GM21786 (cell line): Measurements from ENCODE around the gene TMEM266.

ENCODE experiments used
- ATAC-seq: cut with Tn5 transposase; IDR thresholded peaks from one replicate; pipeline ENCODE4 v1.9.1; 2021; ENCODE audit not compliant: unreplicated experiment

The TMEM266 gene

GRCh38 chr15:76065245-76065644 is 5.5 kb downstream of the TMEM266 start:
- ATAC-seq: no peak

- ATAC-seq: no peak
Observed at GRCh38 chr15:76065793-76066192, 6.0 kb downstream of the TMEM266 start.

DNA sequence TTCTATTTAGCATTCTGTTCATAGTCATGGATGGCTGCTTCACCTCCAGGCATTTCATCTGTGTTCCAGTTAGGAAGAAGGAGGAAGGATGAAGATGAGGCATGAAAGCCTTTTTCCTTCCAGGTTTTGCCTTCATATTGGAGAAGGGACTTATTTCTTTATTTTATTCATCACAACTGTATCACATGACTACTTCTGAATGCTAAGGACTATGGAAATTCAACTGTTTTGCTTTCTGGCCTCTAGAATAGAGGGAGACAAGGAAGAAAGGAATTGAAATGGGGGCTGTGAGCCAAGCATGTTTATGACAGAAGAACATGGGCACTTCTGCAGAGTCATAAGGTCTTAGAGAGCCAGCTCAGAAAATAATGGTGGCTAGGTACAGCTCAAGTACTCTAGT is 10.4 kb downstream of the TMEM266 start:
- no peak for ATAC-seq

DNA sequence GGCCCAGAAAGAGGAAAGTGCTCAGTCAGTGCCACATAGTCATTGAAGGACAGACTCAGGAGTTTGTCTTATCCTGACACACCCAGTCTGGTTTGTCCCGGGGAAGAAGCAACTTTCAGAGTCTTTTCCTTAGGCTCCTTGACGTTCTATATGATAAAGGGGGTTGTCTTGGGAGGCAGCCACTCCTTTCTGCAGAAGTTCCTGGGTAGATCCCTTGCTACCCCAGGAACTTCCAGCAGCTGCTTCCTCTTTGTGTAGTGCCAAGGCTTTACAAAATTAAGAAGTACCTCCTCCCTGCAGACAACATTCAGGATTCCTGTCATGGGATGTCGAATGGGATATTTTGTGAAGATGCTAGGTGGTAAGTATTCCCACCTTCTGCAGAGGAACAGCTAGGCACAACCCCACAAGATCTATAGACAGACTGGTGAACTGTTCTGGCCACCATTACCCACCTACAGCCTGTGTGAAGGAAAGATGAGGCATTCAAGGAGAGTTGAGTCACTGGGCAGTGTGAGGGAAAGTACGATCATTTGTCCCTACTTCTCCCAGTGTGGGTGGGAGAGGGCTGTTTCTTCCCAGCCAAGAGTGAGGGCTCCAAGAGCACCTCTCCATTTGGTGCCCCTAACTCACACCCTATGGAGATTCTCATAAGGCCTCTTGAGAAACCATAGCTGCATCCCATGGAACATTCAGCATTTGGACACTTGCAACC is 11.3 kb downstream of the TMEM266 start:
- no peak for ATAC-seq

- no peak for ATAC-seq
Observed at GRCh38 chr15:76071806-76072205, 12.0 kb downstream of the TMEM266 start.

DNA sequence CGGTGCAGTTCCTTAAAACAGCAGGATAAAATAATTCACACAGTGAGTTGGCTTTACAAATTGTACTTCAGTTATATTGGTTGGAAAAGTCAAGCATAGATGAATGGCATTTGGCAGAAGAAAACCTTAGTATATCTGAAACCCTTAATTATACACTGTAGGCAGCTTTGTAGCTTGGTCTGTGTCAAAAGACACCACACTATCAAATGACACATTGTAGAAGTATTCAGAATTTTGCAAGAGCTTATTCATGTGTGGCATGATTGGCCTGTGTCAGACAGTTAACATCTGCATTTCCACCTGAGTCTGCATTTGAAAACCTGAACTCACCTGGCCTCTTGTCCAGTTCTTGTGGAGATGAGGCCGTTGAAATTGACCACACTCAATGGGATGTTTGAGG is 13.8 kb downstream of the TMEM266 start:
- no peak for ATAC-seq

- no peak for ATAC-seq
Observed at GRCh38 chr15:76075046-76075445, 15.3 kb downstream of the TMEM266 start.

- no peak for ATAC-seq
Observed at GRCh38 chr15:76078285-76078877, 18.6 kb downstream of the TMEM266 start.

- no peak for ATAC-seq
Observed at GRCh38 chr15:76084256-76084655, 24.5 kb downstream of the TMEM266 start.

GRCh38 chr15:76098685-76099084 is 38.9 kb downstream of the TMEM266 start:
- ATAC-seq: no peak

- no peak for ATAC-seq
Observed at GRCh38 chr15:76099388-76099787, 39.6 kb downstream of the TMEM266 start.

DNA sequence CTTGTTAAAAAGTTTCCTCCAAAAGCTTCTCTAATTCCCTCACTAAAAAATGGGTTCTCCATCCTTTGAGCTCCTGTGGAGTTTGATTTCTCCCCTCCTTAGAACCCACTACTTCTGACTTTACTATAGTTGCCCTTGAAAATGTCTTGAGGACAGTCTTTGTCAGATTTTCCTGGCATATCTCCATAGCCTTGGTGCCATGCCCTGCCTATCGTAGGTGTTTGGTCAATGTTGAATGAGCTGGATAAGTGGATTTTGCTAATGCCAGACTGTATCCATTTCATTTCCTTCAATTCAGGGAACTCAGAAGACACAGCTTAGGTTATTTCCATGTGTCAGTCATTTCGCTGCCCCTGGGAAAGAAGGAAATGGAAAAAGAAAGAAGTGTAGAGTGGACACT is 40.6 kb downstream of the TMEM266 start:
- no peak for ATAC-seq

- no peak for ATAC-seq
Observed at GRCh38 chr15:76101655-76102054, 41.9 kb downstream of the TMEM266 start.

- no peak for ATAC-seq
Observed at GRCh38 chr15:76105391-76105790, 45.6 kb downstream of the TMEM266 start.

DNA sequence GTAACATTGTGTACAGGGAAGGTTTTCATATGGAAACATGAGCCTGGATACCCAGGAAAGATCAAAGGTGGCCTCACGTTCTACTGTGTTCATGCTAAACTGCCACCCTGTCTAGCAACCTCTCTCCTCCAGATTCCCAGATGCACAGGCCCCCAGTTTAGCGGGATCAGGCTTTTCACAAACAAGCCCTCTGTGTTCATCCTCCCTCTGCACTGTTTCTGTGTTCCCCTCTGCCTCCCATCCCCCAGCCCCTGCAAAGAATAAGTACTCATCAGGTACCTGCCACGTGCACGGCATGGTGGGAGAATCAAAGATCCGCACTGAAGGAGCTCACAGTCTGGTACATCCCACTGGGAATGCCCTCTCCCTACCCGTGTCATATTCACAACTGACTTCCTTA is 46.1 kb downstream of the TMEM266 start:
- no peak for ATAC-seq

GRCh38 chr15:76107169-76107568 is 47.4 kb downstream of the TMEM266 start:
- no peak for ATAC-seq

DNA sequence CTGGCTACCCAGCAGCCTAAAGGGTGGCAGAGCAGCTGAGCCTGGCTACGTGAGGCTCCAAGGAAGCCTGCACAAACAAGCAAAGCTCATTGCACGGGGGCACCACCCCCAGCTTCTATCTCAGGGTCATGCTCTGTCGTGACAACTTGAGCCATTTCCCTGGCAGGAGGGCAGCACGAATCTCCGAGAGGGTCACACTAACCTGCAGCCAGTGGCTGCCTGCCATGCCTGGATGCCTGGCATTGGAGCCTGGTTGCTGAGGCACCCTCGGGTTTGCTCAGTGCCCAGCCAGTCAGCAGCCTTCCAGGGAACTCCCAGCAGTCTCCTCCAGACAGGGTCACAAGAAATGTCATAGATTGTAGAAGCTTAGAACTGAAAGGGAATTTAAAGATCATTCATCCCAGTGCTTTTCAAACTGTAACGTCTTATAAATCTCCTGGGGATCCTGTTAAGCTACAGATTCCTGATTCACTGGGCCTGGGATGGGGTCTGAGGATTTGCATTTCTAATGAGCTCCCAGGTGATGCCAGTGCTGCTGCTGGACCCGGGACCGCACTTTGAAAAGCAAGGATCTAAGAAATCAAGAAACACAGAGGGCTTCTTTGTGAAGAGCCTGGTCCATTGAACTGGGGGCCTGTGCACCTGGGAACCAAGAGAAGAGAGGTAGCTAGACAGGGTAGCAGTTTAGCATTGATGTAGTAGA is 48.4 kb downstream of the TMEM266 start:
- ATAC-seq: no peak

- no peak for ATAC-seq
Observed at GRCh38 chr15:76109046-76109445, 49.3 kb downstream of the TMEM266 start.

- ATAC-seq: no peak
Observed at GRCh38 chr15:76114561-76114960, 54.8 kb downstream of the TMEM266 start.

GRCh38 chr15:76116138-76116885 is 56.5 kb downstream of the TMEM266 start:
- no peak for ATAC-seq

DNA sequence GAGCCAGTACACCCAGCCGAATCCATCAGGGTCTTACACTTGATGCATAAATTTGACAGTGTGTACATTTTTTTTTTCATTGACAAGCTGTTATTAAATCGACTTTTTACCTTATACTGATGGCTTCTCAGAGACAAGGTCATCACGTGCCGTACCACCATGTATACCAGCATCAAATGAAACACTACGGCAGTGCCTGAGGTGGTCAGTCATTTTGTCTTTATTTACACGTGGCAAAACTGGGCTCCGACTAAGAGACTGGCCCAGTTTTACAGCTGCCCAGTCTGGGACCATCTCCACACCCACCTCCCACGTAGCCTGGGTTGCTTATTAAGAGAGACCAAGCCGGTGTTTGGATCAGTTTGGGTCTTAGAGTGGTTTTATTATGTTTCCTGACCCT is 57.4 kb downstream of the TMEM266 start:
- ATAC-seq: no peak

DNA sequence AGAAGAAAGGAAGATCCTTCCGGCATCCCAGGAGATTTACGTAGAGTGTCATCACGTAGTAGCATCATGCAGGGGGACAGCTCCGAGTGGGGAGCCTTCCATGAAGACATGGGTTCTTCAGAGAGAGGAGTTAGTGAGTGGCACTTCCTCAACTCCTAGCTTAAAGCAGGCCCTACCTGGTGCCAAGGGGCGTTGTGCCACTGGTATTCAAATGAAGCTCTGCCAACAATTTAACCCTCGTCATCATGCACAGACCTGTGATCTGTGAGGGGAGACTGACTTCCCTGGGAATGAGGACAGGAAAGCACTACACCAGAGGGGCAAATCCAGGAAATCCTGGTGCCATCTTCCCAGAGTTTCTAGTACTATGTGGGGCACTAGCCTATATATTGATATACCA is 59.0 kb downstream of the TMEM266 start:
- ATAC-seq: no peak
